OCI-M2 (cell line): ENCODE measurements around the gene SCGB1C1.
A peak's percentile ranks its signal among the peaks of the same experiment; 100 is the strongest.
"Not testable (repeated sequence)": the region's sequence is repeated elsewhere in the genome, so short reads cannot be mapped to it uniquely, and the experiment has no call there.

Source experiments
- DNase-seq: peaks from one replicate; lab custom pipeline; 2025; ENCODE audit not compliant: unreplicated experiment; lab: John Stamatoyannopoulos, UW

Gene SCGB1C1

DNA sequence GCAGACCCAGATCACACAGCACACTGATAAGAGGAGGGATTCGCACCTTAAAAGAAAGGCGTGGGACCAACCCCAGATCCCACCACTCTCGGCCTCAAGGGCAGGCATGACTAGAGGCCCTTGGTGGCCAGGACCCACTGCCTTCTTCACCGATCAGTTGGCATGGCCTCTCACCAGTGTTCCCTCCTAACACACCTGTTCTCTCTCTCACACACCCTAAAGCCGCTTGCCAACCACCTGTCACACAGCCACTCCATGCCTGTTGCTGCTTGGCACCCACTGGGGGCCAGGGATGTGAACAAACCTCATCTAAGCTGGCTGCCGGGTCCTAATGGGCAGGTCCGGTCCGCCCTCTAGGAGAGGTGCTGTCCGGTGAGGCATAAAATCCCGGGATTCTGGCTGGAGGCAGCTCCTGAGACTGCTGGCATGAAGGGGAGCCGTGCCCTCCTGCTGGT is at the start of gene SCGB1C1:
TSS of gene SCGB1C1 (plus strand) at position 405 of the 455 bp plus-strand sequence. CDS start at position 427, 22 bp downstream.
- DNase-seq: not testable (repeated sequence)

DNA sequence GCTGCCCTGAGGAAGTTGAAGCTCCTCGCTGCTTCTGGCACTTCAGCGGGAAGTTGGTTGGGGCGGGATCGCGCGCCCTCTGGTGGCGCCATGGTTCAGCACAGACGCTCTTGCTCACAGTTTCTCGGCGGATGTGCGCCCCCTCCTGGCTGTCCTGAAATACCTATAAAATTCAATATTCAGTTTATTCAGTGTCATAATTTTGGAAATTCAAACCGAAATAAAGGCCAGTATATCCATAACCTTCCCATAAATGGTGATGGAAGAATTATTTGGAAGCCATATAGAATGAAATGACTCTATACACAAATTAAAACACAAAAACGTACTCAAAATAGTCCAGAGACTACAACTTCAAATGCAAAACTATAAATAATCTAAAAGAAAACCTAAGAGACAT is 12.6 kb upstream of the SCGB1C1 start:
- DNase-seq: not testable (repeated sequence)

DNA sequence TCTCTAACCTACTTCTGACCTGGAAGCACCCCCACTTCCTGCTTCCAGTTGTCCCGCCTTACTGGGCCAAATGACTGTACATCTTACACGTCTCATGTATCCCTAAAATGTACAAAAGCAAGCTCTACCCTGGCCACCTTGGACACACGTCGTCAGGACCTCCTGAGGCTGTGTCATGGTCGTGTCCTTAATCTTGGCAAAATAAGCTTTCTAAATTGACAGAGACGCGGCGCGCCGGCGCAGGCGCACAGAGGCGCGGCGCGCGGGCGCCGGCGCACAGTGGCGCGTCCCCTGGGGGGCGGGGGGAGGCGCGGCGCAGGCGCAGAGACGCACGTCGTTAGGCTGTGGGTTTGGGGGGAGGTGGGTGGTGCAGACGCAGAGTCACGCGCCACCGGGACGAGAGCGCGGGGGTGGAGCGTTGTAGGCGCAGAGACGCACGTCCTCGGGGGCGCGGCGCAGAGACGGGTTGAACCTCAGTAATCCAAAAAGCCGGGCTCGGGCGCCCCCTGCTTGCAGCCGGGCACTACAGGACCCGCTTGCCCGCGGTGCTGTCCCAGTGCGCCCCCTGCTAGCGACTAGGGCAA is 3.6 kb upstream of the SCGB1C1 start:
- DNase-seq: not testable (repeated sequence)

DNA sequence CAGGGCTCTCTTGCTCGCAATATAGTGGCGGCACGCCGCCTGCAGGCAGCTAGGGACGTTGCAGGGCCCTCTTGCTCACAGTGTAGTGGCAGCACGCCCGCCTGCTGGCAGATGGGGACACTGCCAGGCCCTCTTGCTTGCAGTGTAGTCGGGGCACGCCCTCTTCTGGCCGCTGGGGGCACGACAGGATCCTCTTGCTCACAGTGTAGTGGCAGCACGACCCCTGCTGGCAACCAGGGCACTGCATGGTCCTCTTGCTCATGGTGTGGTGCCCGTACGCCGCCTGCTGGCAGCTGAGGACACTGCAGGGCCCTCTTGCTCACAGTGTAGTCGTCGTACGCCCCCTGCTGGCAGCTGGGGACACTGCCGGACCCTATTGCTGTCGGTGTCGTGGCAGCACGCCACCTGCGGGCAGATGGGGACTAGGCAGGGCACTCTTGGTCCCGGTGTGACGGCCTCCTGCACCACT is 3.0 kb upstream of the SCGB1C1 start:
- DNase-seq: not testable (repeated sequence)

DNA sequence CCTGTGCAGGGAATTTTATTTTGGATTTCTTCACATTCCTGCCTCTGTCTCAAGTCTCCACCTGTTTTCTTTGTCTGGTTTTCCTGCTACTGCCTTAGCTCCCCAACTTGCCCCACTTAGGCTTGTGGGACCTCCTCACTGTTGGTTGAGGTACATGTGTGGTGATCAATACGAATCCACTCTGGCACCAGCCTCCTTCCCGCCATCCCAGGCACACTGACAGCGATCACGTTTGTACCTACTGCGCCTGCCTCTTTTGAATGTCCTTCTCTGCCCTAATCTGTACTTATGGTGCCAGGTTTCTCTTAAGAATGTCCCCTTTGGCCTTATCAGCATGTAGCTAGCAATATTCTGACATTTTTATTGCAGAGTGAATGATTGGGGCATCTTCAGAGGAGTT is 2.3 kb upstream of the SCGB1C1 start:
- not testable (repeated sequence) for DNase-seq

DNA sequence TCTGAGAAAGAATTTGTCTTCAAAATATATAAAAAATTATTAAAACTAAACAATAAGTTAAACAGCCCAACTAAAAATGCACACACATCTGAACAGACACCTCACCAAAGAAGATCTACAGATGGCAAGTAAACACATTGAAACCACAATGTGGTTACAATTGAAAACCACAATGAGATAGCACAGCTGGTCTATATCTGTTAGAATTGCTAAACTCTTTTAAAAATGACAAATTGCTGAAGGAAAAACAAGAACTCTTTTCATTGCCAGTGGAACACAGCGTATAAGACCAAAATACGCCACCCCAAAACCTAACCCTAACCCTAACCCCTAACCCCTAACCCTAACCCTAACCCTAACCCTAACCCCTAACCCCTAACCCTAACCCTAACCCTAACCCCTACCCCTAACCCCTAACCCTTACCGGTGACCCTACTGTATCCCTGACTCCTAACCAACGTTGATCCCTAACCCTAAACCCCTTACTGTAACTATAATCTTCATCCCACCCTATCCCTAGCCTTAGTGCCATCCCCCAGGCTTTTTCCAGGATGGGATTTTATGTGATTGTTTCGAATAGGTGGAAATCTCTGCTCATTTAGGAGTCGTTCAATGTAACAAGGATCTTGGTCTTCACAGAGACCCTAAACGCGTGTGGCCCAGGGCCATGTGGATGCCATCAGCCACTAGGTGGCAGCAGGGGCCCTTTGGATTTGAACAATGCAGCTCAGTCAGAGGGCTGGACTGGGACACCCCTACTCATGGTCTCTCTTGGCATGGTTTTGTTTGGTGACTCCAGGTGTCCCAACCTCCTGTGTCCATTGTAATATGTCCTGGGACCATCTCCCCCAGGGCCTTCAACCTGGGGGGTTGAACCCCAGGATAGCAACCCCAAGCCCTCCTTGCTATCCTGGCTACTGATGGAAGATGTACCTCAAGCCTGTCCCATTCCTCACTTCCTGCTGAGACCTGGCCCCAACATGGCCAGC is 1.1 kb upstream of the SCGB1C1 start:
- DNase-seq: not testable (repeated sequence)

DNA sequence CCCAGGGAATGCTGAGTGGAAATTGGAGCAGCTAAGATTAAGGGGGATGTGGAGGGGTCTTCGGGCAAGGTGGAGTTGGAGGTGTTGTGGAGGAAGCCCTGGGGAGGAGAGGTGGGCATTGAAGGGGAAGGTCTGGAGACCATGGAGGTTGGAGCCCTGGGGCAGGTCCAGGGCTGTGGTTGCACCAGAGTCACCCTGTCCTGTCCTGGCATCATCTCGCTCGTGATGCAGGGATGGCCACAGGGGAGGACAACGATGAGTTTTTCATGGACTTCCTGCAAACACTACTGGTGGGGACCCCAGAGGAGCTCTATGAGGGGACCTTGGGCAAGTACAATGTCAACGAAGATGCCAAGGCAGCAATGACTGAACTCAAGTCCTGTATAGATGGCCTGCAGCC is 603 bp downstream of the SCGB1C1 start:
- DNase-seq: not testable (repeated sequence)

DNA sequence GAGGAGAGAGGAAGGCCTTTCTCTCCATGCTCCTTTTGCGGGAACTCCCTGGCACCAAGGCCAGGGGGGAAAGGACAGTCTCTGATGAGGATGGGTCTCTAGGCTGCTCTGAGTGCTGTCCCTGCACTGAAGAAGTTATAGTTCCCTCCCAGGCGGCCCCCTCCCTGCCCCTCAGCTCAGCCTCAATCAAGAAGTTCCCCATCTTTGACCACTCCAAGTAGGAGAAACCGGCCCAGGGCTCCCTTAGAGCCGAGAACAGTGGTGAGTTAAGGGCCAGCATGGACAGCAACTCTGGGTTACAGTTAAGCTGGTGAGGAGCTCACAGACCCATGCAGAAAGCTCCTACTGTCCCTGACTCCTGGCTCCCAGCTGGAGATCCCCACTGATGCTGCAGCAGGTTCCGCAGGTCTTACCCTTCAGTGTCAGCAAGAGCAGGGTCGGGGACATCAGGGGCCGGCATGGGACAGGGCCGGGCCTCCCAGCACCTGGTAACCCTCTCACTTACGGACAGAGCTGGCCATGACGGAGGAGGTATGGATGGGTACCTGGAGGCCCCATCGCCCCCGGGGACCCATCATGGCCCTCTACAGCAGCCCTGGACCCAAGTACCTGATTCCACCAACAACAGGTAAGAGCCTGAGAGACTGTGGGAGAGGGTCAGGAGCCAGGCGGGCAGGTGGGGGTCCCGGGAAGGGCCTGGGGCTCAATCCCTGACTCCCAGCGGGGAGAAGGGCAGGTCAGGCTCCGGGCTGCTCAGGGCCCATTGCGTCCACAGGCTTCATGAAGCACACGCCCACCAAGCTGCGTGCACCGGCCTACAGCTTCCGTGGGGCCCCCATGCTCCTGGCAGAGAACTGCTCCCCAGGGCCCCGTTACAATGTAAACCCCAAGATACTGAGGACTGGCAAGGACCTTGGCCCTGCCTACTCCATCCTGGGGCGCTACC is 4.2 kb downstream of the SCGB1C1 start:
- DNase-seq: no peak

DNA sequence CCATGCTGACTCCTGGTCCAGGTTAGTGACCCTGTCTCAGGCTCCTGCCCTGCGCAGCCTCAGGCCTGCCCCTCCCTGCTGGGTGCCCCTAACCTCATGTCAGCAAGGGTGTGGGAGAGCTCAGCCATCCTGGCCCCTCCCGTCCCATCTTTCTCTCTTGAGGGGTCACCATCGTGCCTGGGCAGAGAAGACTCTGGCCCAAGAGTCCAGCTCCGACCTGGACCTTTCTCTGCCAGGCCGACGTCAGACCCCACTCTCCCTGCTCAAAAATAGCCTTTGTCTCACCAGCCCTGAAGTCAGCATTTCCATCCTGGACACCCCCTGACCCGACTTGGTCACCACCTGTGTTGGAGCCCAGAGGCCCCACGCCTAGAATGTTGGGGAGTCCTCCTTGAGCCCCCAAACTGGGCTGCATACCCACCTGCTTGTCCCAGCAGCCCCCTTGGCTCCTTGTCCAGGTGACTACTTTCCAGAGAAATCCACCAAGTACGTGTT is 4.9 kb downstream of the SCGB1C1 start:
- no peak for DNase-seq

DNA sequence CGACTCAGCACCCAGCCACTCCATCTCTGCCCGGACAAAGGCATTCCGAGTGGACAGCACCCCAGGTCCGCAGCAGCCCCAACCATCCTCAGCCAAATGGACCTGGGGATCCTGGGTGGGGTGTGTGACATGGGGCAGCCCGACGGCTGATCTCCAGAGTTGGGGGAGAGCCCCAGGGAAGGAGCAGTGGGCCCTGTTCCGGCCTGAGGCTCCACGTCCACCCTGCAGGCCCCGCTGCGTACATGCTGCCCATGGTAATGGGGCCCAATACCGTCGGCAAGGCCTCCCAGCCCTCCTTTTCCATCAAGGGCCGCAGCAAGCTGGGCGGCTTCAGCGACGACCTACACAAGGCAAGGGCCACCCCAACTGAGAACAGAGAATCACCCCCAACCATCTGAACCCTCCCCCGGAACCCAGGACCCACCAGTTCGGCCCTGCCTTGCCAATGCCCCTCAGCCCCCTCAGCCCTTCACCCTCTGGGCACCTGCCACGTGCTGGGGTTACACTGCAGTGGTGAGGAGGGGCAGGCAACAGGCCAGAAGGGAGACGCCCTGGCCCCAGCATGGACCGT is 5.4 kb downstream of the SCGB1C1 start:
- no peak for DNase-seq

DNA sequence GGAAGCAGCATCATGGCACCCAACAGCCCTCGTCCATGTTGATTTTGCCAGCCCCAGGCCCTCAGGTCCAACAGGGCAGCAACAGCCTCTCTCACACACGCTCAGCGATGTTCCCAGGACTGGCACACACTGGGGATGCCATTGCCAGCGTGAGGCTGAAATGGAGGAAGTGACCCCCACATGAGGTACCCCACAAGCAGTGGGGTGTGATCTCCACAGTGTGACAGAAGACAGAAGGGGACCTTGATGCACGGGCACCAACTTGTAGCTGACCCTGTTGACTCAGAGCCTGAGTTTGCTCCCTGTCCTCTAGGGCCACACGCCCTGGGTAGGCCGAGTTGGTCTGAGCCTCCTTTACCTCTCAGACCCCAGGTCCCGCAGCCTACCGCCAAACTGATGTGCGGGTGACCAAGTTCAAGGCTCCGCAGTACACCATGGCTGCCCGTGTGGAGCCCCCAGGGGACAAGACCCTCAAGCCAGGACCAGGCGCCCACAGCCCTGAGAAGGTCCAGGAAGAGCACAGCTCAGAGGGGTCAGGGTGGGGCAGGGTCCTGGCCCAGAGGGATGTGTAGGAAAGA is 6.2 kb downstream of the SCGB1C1 start:
- no peak for DNase-seq

DNA sequence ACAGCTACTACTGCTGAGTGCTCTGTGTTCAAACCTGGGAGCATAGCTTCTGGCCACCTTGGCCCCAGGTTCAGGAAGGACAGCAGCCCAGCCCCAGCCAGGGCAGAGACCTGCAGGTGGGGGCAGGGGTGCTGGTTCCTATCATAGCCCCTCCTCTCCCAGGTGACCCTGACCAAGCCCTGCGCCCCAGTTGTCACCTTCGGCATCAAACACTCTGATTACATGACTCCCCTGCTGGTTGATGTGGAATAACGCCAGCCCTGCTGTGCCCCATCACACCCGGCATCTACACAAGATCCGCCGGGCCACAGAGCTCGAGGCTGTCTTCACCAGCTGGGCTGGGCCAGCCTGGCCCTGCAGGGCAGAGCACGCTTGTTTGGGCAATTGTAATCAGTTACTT is 6.9 kb downstream of the SCGB1C1 start:
- no peak for DNase-seq

DNA sequence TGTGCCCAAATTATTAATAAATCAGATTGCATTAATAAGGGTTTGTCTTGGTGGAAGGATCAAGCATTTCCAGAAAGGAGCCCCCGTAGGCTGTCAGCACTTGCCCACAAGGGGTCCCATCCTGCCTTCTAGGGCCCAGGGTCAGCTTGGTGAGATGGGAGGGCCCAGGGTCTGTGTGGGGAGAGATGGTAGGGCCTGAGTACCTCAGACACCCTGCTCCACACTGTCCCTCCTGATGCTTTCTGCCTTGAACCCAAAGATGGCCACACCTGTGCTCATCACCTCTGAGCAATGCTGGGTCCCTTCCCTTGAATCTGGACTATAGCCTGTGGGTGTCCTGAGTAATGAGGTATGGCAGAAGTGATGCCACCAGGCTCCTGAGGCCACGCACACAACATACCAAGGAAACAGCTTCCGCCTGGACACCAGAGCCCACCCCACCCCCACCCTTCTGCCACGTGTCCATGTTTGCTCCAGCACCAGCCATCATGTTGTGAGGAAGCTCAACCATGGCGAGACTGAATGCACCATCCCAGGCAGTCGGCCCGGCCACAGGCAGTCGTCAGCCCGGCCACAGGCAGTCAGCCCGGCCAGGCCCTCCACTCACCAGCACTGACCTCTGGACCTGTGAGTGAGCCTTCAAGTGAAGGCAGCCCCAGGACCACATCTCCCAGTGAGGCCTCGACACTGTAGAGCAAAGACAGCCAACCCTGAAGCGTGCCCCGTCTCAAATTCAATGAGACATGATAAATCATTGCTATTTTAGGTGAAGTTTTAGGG is 7.5 kb downstream of the SCGB1C1 start:
- no peak for DNase-seq

DNA sequence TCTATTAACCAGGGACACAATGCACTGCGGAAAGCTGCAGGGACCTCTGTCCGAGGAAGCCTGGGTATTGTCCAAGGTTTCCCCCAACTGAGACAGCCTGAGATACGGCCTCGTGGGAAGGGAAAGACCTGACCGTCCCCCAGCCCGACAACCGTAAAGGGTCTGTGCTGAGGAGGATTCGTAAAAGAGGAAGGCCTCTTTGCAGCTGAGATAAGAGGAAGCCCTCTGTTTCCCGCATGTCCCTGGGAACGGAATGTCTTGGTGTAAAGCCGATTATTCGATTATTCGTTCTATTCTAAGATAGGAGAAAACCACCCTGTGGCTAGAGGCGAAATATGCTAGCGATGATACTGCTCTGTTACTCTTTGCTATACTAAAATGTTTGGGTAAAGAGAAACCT is 9.1 kb downstream of the SCGB1C1 start:
- peak; percentile 84 for DNase-seq

DNA sequence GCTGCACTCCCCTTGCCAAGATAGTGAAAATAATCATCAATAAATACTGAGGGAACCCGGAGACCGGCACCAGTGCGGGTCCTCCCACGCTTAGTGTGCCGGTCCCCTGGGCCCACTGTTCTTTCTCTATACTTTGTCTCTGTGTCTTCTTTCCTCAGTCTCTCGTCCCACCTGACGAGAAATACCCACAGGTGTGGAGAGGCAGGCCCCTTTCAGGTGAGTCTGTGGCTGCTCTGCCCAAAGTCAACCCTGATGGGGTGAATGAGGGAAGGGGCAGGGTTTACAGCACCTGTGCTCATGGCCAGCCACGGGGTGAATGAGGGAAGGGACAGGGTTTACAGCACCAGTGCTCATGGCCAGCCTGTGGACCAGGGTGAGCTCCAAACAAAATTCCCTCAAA is 9.6 kb downstream of the SCGB1C1 start:
- DNase-seq: no peak

DNA sequence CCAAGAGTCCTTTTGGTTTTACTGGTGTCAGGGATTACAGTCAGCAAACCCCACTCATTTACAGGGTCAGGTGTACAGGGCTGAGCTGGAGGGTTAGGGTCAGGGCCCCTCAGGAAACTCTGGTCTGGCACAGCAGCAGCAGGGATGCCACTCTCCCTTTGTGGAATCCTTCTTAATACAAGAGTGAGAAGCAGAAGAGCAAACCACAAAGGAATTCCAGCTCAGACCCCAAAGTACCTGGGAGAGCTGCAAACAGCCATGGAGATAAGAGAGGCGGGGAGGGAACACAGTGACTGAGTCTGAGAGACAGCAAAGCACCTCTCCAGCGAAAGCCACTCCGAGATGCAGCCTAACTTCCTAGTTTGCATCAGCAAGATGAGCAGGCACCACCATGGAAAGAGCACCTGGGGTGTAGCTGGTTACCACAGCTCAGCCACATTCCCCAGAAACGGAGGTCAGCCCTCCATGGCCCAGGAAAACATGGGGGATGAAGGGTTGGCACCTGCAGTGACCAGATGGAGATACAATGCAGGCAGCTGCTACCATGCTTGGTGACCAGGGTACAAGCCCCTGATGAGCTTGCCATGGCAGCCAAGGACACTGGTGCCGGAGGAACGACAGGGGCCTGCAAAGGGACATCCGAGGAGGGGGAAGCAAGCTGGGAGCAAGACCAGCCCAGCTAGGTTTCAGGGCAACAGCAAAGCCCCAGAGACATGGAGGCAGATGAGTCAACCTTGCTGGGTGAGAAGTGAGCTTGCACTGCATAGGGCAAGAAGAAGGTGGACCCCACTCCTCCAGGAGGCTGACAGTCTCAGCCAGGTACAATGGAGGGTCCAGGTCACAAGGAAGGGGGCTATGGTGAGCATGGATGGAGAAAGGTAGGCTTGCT is 10.4 kb downstream of the SCGB1C1 start:
- DNase-seq: no peak

DNA sequence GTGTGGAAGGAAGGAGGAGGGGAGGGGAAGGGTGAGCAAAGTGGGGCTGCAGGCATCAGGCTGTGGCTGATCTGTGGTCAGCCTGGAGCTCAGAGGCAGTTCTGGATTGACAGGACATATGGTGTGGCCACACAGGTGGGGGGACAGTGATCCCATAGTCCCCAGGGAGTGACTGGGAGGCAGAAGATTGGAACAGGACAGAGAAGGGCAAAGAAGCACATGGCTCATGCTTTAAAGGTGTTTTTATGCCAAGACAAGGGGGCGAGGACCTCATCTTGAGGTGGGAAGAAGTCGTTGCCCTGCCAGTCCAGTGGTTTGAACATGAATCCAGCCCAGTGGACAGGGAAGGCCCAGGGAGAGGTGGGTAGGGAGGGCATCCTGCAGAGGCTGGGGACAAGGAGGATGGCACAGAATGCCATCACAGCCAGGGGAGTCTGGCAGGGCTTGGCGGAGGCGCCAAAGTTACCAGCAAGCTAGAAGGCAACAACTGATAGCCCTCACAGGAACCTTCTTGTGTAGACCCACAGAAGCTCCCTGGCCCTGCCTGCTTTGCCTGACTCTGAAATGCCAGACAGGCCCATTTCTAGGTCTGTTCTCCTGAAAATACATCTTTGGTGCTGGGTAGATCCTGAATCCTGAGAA is 11.2 kb downstream of the SCGB1C1 start:
- no peak for DNase-seq

DNA sequence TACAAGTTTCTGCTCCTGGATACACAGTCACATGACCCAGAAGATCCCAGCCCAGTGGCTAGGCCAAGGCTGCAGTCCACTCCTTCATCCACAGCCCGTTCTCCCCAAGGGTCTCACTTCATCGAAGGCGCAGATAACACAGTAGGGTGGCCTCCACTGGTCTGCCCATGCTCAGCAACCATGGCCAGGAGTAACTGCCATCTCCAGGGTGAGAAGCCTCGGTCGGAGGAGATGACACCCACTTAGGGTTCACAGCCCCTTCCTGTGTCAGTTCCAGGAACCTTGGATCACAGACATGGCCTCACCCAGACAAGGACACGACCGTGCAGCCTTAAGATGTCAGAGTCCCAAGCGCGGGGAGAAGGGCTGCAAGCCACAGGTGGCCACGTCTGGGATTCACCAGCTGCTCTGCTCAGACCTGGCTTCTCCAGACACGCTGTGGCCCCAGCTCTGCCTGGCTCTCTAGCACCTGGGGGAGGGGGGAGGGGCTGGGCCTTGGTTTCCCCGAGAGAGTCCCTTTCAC is 11.8 kb downstream of the SCGB1C1 start:
- DNase-seq: no peak
